ENCODE measurements around the gene ZNF383.
"Not testable (repeated sequence)": the region's sequence is repeated elsewhere in the genome, so short reads cannot be mapped to it uniquely, and the experiment has no call there.

ZNF383 gene

GRCh38 chr19:37292998-37293939, 75.3 kb downstream of the ZNF383 start:
- DNase-seq (ENCODE audit: low spot score), result not testable (repeated sequence)

- not testable (repeated sequence) for DNase-seq (ENCODE audit: low spot score)
Observed at GRCh38 chr19:37294246-37294645, 76.2 kb downstream of the ZNF383 start.

Data from pons (tissue), 1 donor.